ENCODE results near the gene FBXW4. TPM values are rescaled to one million over a fixed set of nuclear protein-coding genes. Genes with fewer than 3 reads are reported as not detected.
A peak's percentile ranks its signal among the peaks of the same experiment; 100 is the strongest.

The FBXW4 gene
- total and polyA plus RNA-seq, 12 donors: 34.4 to 81.7 (median 58.0) TPM

GRCh38 chr10:101629837-101630632 lies 64.9 kb downstream of the FBXW4 start:
- no peak for TF ChIP-seq POLR2A (IDR thresholded peaks at IDR 0.05)
- Histone ChIP-seq H3K36me3 (replicated peaks in 1 of 2) (no peaks in the 10 kb centered on the region), H3K4me3 (no peak overlapping the region), H3K27ac (no peak overlapping the region), H3K4me1 (replicated peaks in 1 of 2) (peaks cover 0 to 7% of the 10 kb centered on the region in 2 donors), H3K9me3 (replicated peaks in 1 of 3) (no peaks in the 10 kb centered on the region), H3K27me3 (no peaks in the 10 kb centered on the region)
- no peak for DNase-seq
- 85 to 90% (median 87%) methylated on average over 13 of the region's 13 CpGs for WGBS, 4 donors
- intact Hi-C loops (cut with DNase I): no loop called here

DNA sequence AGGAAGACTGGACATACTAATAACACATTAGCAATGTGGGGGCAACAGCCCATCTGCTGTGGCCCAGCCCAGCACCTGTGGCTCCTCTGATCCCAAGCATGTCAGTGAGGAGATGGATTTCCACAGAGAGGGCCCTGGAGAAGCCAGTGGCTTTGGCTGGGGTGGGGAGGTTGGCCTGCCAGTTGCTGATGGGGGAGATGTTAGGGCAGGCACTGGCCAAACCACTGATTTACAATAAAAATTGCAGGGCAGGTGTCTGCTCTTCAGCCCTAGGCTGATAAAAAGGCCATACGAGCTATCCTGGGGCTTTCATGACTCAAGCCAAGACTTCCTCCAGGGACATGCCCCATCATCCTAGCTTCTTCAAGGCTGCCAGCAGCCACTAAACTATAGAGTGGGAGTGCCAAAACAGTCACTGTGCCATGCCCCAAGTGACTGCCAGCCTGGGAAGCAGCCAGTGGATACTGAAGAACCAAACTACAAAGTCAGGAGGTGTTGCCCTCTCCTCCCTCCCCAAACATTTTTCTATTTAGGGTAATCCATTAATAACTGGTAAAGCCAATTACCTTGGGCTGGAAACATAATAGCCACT lies 69.1 kb downstream of the FBXW4 start:
- 39 to 44% (median 41%) methylated on average over 1 of the region's 1 CpG for WGBS, 4 donors
- intact Hi-C loops (cut with DNase I): no loop called here
- peak in 3 of 7 donors; percentile 25 to 34 (median 29) for DNase-seq
- Histone ChIP-seq H3K4me1 (replicated peaks in 1 of 2) (peaks cover 0 to 7% of the 10 kb centered on the region in 2 donors), H3K27me3 (no peaks in the 10 kb centered on the region), H3K27ac (no peak overlapping the region), H3K36me3 (replicated peaks in 1 of 2) (peaks cover 0 to 16% of the 10 kb centered on the region in 2 donors), H3K9me3 (replicated peaks in 1 of 3) (no peaks in the 10 kb centered on the region), H3K4me3 (no peak overlapping the region)
- TF ChIP-seq, protein P1, sequence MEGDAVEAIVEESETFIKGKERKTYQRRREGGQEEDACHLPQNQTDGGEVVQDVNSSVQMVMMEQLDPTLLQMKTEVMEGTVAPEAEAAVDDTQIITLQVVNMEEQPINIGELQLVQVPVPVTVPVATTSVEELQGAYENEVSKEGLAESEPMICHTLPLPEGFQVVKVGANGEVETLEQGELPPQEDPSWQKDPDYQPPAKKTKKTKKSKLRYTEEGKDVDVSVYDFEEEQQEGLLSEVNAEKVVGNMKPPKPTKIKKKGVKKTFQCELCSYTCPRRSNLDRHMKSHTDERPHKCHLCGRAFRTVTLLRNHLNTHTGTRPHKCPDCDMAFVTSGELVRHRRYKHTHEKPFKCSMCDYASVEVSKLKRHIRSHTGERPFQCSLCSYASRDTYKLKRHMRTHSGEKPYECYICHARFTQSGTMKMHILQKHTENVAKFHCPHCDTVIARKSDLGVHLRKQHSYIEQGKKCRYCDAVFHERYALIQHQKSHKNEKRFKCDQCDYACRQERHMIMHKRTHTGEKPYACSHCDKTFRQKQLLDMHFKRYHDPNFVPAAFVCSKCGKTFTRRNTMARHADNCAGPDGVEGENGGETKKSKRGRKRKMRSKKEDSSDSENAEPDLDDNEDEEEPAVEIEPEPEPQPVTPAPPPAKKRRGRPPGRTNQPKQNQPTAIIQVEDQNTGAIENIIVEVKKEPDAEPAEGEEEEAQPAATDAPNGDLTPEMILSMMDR (IDR thresholded peaks at IDR 0.05): no peak
- no peak for TF ChIP-seq POLR2A (IDR thresholded peaks at IDR 0.05)

DNA sequence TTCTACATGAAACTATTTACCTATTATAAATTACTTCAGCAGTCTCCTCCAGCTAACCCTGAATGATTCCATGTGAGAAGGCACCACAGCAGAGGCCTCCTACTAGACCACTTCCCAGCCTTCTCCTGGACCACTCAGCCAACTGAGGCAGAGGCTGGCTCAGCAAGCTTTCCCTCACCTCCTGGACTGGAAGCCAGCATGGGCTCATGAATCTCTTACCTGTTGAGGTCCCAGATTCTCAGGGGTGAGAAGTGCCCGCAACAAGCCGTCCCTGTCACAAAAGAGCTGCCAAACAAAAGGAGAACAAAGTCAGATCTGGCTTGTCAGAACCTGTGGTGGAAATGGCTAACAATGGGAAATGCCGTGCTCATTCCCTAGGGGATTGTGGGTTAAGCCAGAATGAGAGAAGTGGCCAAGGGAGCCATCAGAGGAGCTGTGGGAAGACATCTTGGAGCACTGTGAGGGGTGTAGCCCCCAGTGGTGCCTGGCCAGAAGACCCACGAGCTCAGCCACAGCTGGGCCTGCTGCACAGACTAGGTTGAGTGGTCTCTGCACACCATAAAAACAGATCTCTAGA lies 70.4 kb downstream of the FBXW4 start:
- Histone ChIP-seq H3K27ac (no peak overlapping the region), H3K9me3 (replicated peaks in 1 of 3) (no peaks in the 10 kb centered on the region), H3K4me1 (replicated peaks in 1 of 2) (peaks cover 0 to 7% of the 10 kb centered on the region in 2 donors), H3K36me3 (replicated peaks in 1 of 2) (peaks cover 0 to 16% of the 10 kb centered on the region in 2 donors), H3K4me3 (no peak overlapping the region), H3K27me3 (no peaks in the 10 kb centered on the region)
- 94 to 100% (median 97%) methylated on average over 4 of the region's 4 CpGs for WGBS, 4 donors
- DNase-seq: no peak
- intact Hi-C loops (cut with DNase I): no loop called here
- no peak for TF ChIP-seq POLR2A (IDR thresholded peaks at IDR 0.05)
- TF ChIP-seq, protein P1 (IDR thresholded peaks at IDR 0.05): no peak

DNA sequence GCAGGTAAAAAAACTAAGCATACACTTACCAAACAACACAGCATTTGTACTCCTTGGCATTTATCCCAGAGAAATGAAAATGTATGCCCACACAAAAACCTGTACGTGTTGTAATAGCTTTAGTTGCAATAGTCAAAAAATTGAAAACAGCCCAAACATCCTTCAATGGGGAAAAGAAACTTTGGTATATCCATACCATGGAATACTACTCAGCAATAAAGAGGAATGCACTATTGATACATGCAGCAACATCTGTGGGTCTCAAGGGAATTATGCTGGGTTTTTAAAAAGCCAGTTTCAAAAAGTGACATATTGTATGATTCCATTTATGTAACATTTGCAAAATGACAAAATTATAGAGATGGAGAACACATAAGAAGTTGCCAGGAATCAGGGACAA lies 71.4 kb downstream of the FBXW4 start:
- intact Hi-C loops (cut with DNase I): no loop called here
- TF ChIP-seq POLR2A (IDR thresholded peaks at IDR 0.05): no peak
- TF ChIP-seq, protein P1 (IDR thresholded peaks at IDR 0.05): no peak
- Histone ChIP-seq H3K27ac (no peak overlapping the region), H3K27me3 (no peaks in the 10 kb centered on the region), H3K36me3 (replicated peaks in 1 of 2) (peaks cover 0 to 16% of the 10 kb centered on the region in 2 donors), H3K4me3 (no peak overlapping the region), H3K9me3 (replicated peaks in 1 of 3) (no peaks in the 10 kb centered on the region), H3K4me1 (replicated peaks in 1 of 2) (peaks cover 0 to 7% of the 10 kb centered on the region in 2 donors)
- no peak for DNase-seq
- 75 to 92% (median 85%) methylated on average over 1 of the region's 1 CpG for WGBS, 4 donors
